ENCODE results near the gene VEGFB.

GRCh38 chr11:64266339-64266738, 32.0 kb downstream of the VEGFB start:
- TF ChIP-seq HDGF (IDR thresholded peaks at IDR 0.05; ENCODE audit: borderline replicate concordance) (no peak), FOXM1 (IDR thresholded peaks at IDR 0.05; ENCODE audit: borderline replicate concordance) (no peak), SP1 (IDR thresholded peaks at IDR 0.05) (no peak), ELF4 (IDR thresholded peaks at IDR 0.05) (no peak), CTBP1 (IDR thresholded peaks at IDR 0.05; ENCODE audit: borderline replicate concordance) (no peak), PKNOX1 (IDR thresholded peaks at IDR 0.05) (no peak), NFRKB (IDR thresholded peaks at IDR 0.05) (no peak), BHLHE40 (IDR thresholded peaks at IDR 0.05; ENCODE audit: borderline replicate concordance) (no peak), FOXK2 (IDR thresholded peaks at IDR 0.05) (no peak), ZNF384 (IDR thresholded peaks at IDR 0.05) (no peak), LEF1 (IDR thresholded peaks at IDR 0.05; ENCODE audit: borderline replicate concordance) (no peak)
